C4-2B (cell line): ENCODE measurements around the gene ADCY2.
A peak's percentile ranks its signal among the peaks of the same experiment; 100 is the strongest.

Experiments used
- H3K27ac ChIP-seq: fragments of 450-650 bp; 2 replicates; pipeline ENCODE4 v1.5.1; 2017
- CTCF ChIP-seq: fragments of 450-650 bp; conservative IDR thresholded peaks from 2 replicates; pipeline ENCODE4 v1.5.1; 2017; ENCODE audit warnings: mild to moderate bottlenecking
- ZFX ChIP-seq: fragments of 450-650 bp; IDR thresholded peaks from 2 replicates; pipeline ENCODE4 v1.6.1; 2017

ADCY2 gene

GRCh38 chr5:7425830-7426229 is 29.9 kb downstream of the ADCY2 start:
- TF ChIP-seq ZFX = no peak
- no peak for TF ChIP-seq CTCF
- no peak overlapping the region for H3K27ac ChIP-seq

GRCh38 chr5:7426284-7426683 is 30.3 kb downstream of the ADCY2 start:
- TF ChIP-seq CTCF = no peak
- no peak overlapping the region for H3K27ac ChIP-seq

GRCh38 chr5:7434914-7435313 is 39.0 kb downstream of the ADCY2 start:
- no peak for TF ChIP-seq CTCF
- H3K27ac ChIP-seq = no peak overlapping the region

GRCh38 chr5:7435503-7435902 is 39.6 kb downstream of the ADCY2 start:
- no peak overlapping the region for H3K27ac ChIP-seq
- TF ChIP-seq CTCF = no peak
- TF ChIP-seq ZFX = no peak

- TF ChIP-seq ZFX (no peak), CTCF (peak; percentile 16; the same call in 1 of the 2 replicates)
- H3K27ac ChIP-seq = no peak overlapping the region
Measured at GRCh38 chr5:7436521-7436920, 40.6 kb downstream of the ADCY2 start.

DNA sequence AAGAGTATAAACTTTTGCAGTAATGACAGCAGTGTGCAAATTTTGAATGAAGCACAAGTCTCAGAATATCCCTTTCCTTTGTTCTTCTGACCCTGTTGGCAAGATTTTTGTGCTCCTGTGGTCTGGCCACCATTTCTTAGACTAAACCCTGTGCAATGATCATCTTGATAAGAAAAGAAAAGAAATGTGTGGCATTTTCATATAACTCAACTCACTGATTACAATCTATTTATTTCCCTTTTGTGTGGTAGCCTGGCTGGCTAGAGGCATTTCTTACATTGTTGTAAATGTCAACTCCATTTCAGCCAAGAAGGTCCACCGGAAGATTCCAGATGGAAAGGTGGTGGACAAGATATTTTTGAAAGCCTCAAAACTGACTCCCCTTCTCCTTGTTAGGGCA is 41.9 kb downstream of the ADCY2 start:
- TF ChIP-seq CTCF = no peak
- H3K27ac ChIP-seq = no peak overlapping the region

DNA sequence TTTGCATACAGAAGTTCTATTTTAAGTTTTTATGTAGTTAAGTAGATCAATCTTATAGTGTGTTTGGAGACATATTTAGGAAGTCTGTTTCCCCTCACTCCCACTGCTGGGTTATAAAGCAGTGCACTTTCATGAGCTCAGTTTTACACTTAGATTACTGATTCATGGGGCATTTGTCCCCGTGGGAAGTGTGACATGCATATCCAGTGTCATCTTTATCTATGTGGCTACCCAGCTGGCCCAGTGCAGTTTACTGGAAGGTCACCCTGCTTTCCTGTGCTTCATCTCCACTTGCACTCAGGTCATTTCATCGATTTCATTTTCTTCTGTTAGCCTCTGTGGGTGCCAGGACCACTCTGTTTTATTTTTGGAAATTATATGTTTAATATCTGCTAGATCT is 49.1 kb downstream of the ADCY2 start:
- TF ChIP-seq ZFX (no peak), CTCF (no peak)
- H3K27ac ChIP-seq = no peak overlapping the region
